Measurements from ENCODE around the gene PLCB4. TPM values are rescaled to one million over a fixed set of nuclear protein-coding genes. Genes with fewer than 3 reads are reported as not detected.
A peak's percentile ranks its signal among the peaks of the same experiment; 100 is the strongest.

PLCB4 gene
- total RNA-seq, 1 experiment from 2014 or later, result 0.91 TPM

GRCh38 chr20:9270831-9271230 lies 201.9 kb downstream of the PLCB4 start:
- peak; percentile 54 for DNase-seq (ENCODE audit: unreplicated experiment)
- TF ChIP-seq CTCF (IDR thresholded peaks at IDR 0.05; ENCODE audit: unreplicated experiment), result no peak
- Mint-ChIP-seq H3K36me3 (ENCODE audit: insufficient read depth, unreplicated experiment) (no peaks in the 10 kb centered on the region), H3K4me3 (ENCODE audit: unreplicated experiment) (no peak overlapping the region), H3K9me3 (ENCODE audit: unreplicated experiment) (peaks cover 7% of the 10 kb centered on the region), H3K27ac (ENCODE audit: low read depth, unreplicated experiment) (peak overlapping the region; percentile 28), H3K27me3 (ENCODE audit: insufficient read depth, unreplicated experiment) (no peaks in the 10 kb centered on the region), H3K4me1 (ENCODE audit: insufficient read depth, unreplicated experiment) (no peaks in the 10 kb centered on the region)
- POLR2A ChIA-PET, result interaction anchor here (0.6 to 1.3 kb wide), 2 partner anchors 9 to 65 kb away, joined by 3 to 4 read pairs; no protein-coding TSS in a partner anchor
- intact Hi-C loops (cut with micrococcal nuclease), result no loop called here
- BruUV-seq (replicated peaks), result no TSS peak
- CTCF ChIA-PET, result interaction anchor here (0.6 to 1.9 kb wide), 3 partner anchors 8 to 417 kb away, joined by 3 to 7 read pairs (median 4); no protein-coding TSS in a partner anchor

- DNase-seq (ENCODE audit: unreplicated experiment), result no peak
- intact Hi-C loops (cut with micrococcal nuclease), result no loop called here
- POLR2A ChIA-PET, result interaction anchor here (0.7 to 0.9 kb wide), 2 partner anchors 12 to 30 kb away, joined by 3 to 4 read pairs; no protein-coding TSS in a partner anchor
- BruUV-seq (replicated peaks), result no TSS peak
- Mint-ChIP-seq H3K27me3 (ENCODE audit: insufficient read depth, unreplicated experiment) (no peaks in the 10 kb centered on the region), H3K9me3 (ENCODE audit: unreplicated experiment) (peaks cover 14% of the 10 kb centered on the region), H3K4me1 (ENCODE audit: insufficient read depth, unreplicated experiment) (peaks cover 7% of the 10 kb centered on the region), H3K4me3 (ENCODE audit: unreplicated experiment) (no peak overlapping the region), H3K36me3 (ENCODE audit: insufficient read depth, unreplicated experiment) (no peaks in the 10 kb centered on the region), H3K27ac (ENCODE audit: low read depth, unreplicated experiment) (no peak overlapping the region)
- CTCF ChIA-PET, result interaction anchor here (1.1 to 1.7 kb wide), 2 partner anchors 76 to 423 kb away, joined by 6 to 9 read pairs; no protein-coding TSS in a partner anchor
- TF ChIP-seq CTCF (IDR thresholded peaks at IDR 0.05; ENCODE audit: unreplicated experiment), result no peak
Measured at GRCh38 chr20:9276966-9277468, 208.1 kb downstream of the PLCB4 start.

GRCh38 chr20:9279918-9280401 lies 211.1 kb downstream of the PLCB4 start:
- H3K4me3 Mint-ChIP-seq (ENCODE audit: unreplicated experiment), result no peak overlapping the region
- H3K36me3 Mint-ChIP-seq (ENCODE audit: insufficient read depth, unreplicated experiment), result no peaks in the 10 kb centered on the region
- H3K27ac Mint-ChIP-seq (ENCODE audit: low read depth, unreplicated experiment), result no peak overlapping the region
- intact Hi-C loops (cut with micrococcal nuclease), result no loop called here
- no peaks in the 10 kb centered on the region for H3K27me3 Mint-ChIP-seq (ENCODE audit: insufficient read depth, unreplicated experiment)
- peaks cover 11% of the 10 kb centered on the region for H3K9me3 Mint-ChIP-seq (ENCODE audit: unreplicated experiment)
- DNase-seq (ENCODE audit: unreplicated experiment), result no peak
- no peak for TF ChIP-seq CTCF (IDR thresholded peaks at IDR 0.05; ENCODE audit: unreplicated experiment)
- POLR2A ChIA-PET, result interaction anchor here (1.2 kb wide), 1 partner anchor 9 kb away, joined by 4 read pairs; no protein-coding TSS in a partner anchor
- CTCF ChIA-PET, result interaction anchor here (0.6 to 1.4 kb wide), 2 partner anchors 34 to 285 kb away, joined by 3 to 4 read pairs; no protein-coding TSS in a partner anchor
- no TSS peak for BruUV-seq (replicated peaks)
- peaks cover 7% of the 10 kb centered on the region for H3K4me1 Mint-ChIP-seq (ENCODE audit: insufficient read depth, unreplicated experiment)

GRCh38 chr20:9280666-9281065 lies 211.8 kb downstream of the PLCB4 start:
- Mint-ChIP-seq H3K4me1 (ENCODE audit: insufficient read depth, unreplicated experiment) (peaks cover 7% of the 10 kb centered on the region), H3K27me3 (ENCODE audit: insufficient read depth, unreplicated experiment) (no peaks in the 10 kb centered on the region), H3K9me3 (ENCODE audit: unreplicated experiment) (peaks cover 7% of the 10 kb centered on the region), H3K27ac (ENCODE audit: low read depth, unreplicated experiment) (no peak overlapping the region), H3K4me3 (ENCODE audit: unreplicated experiment) (no peak overlapping the region), H3K36me3 (ENCODE audit: insufficient read depth, unreplicated experiment) (no peaks in the 10 kb centered on the region)
- TF ChIP-seq CTCF (IDR thresholded peaks at IDR 0.05; ENCODE audit: unreplicated experiment), result no peak
- no peak for DNase-seq (ENCODE audit: unreplicated experiment)
- CTCF ChIA-PET, result no interaction called here
- intact Hi-C loops (cut with micrococcal nuclease), result no loop called here
- POLR2A ChIA-PET, result interaction anchor here (1.2 kb wide), 1 partner anchor 10 kb away, joined by 4 read pairs; no protein-coding TSS in a partner anchor
- no TSS peak for BruUV-seq (replicated peaks)

All from MCF 10A (cell line).